ENCODE results near the gene PLAC8L1.

The PLAC8L1 gene

DNA sequence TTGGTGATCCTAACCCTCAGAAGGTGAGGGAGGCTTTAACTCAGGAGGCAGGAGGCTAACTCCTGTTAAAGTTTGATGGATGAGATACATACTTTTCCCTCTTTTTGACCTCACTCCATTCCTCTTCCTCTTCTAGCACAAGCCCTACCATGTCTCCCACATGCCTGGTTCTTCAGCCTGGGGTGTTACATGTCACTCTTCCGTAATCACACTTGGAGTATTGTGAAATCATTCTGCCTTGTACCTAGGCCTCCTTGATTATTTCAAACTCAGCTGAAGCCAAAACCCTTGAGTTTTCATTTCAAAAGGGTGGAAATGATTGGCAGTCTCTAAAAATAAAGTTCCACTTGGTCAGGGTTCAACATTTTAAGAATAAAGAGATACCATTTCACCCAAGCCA, 1.8 kb downstream of the PLAC8L1 start:
- ATAC-seq (replicated peaks) (no peak), DNase-seq (no peak)
- peaks cover 0 to 6% of the 10 kb centered on the region in 2 donors for H3K4me1 Mint-ChIP-seq
- H3K36me3 Mint-ChIP-seq: peaks cover 14 to 23% of the 10 kb centered on the region in 2 donors
- no peaks in the 10 kb centered on the region for H3K9me3 Mint-ChIP-seq
- H3K27ac Mint-ChIP-seq: no peak overlapping the region
- H3K4me3 Mint-ChIP-seq: no peak overlapping the region
- no peaks in the 10 kb centered on the region for H3K27me3 Mint-ChIP-seq

DNA sequence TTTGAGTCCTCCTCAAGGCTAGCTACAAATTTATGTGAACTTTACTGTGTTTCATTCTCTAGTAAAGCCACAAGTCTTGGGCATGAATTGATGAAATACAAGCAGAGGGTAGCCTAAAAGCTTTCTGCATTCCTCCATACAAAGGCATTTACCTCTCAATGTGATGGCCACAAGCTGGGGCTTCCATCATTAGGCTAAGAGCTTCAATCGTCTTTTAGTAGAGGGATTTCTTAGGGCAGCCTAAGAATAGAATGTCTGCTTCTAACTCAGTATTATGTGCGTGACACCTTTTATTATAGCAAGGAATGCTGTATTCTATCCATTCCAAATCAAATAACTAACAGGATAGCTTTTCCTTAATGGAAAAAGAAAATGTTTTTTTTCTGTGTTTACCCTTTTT, 3.7 kb downstream of the PLAC8L1 start:
- DNase-seq: no peak
- Mint-ChIP-seq H3K27ac (no peak overlapping the region), H3K4me1 (peaks cover 0 to 2% of the 10 kb centered on the region in 2 donors), H3K36me3 (peaks cover 14 to 23% of the 10 kb centered on the region in 2 donors), H3K4me3 (no peak overlapping the region), H3K27me3 (no peaks in the 10 kb centered on the region), H3K9me3 (no peaks in the 10 kb centered on the region)
- ATAC-seq (replicated peaks): no peak

DNA sequence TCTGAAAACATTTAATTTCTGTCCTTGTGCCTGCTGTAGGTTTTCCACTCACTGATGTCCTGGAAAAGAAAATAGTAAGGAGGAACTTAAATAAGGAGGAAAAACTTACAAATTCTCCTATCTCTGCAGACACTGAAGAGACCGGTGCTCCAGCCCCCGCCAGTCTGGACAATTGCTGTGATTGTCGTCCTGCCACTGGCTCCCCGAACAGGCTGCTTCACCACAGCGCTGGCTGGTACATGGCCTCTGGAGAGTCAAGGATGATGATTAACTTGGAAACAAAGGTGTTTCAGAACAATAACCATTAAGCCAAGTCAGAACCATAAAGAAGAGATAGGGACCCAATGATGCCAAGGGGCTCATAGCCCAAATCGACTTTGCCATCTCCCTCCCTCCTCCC, 7.3 kb downstream of the PLAC8L1 start:
- peaks cover 2 to 6% of the 10 kb centered on the region in 2 donors for H3K36me3 Mint-ChIP-seq
- H3K4me1 Mint-ChIP-seq: no peaks in the 10 kb centered on the region
- H3K27ac Mint-ChIP-seq: no peak overlapping the region
- H3K27me3 Mint-ChIP-seq: no peaks in the 10 kb centered on the region
- DNase-seq: no peak
- ATAC-seq (replicated peaks): no peak
- no peaks in the 10 kb centered on the region for H3K9me3 Mint-ChIP-seq
- H3K4me3 Mint-ChIP-seq: no peak overlapping the region

DNA sequence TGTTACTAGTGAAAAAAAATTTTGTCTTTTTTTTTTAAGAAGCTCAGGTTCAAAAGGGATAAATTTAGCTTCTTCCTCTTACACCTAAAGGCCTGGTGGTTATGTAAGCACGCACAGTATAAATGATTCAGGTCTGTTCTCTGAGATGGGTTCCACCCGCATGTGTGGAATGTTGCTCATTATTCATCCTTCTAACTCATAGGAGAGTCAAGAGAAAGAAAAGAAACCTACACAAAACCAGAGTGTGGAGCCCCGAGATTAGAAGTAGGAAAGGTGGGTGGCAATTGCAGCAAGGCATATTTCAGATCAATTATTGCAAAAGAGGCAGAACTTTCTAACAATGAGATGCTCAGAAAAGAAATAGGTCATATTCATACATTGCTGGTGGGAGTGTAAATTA, 13.5 kb downstream of the PLAC8L1 start:
- no peak overlapping the region for H3K4me3 Mint-ChIP-seq
- no peaks in the 10 kb centered on the region for H3K4me1 Mint-ChIP-seq
- no peaks in the 10 kb centered on the region for H3K36me3 Mint-ChIP-seq
- no peaks in the 10 kb centered on the region for H3K27me3 Mint-ChIP-seq
- H3K27ac Mint-ChIP-seq: no peak overlapping the region
- ATAC-seq (replicated peaks): no peak
- DNase-seq: no peak
- H3K9me3 Mint-ChIP-seq: no peaks in the 10 kb centered on the region

DNA sequence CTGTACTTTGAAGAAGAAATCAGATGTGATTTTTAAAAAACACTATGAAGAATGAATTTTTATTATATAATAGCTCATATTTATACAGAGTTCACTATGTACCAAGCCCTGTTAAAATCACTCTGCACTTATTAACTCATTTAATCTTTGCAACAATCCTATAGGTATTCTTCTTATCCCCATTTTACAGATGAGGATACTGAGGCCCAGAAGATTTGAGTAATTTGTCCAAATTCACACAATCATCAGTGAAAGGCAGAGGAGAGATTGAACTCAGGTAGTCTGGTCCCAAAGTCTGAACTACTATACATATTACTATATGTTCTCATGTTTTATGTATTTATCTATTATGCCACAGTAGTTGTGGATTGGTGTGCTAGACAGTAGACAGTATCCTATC, 16.1 kb downstream of the PLAC8L1 start:
- H3K27me3 Mint-ChIP-seq: no peaks in the 10 kb centered on the region
- ATAC-seq (replicated peaks) (no peak), DNase-seq (no peak)
- H3K9me3 Mint-ChIP-seq: no peaks in the 10 kb centered on the region
- no peak overlapping the region for H3K4me3 Mint-ChIP-seq
- H3K4me1 Mint-ChIP-seq: no peaks in the 10 kb centered on the region
- no peaks in the 10 kb centered on the region for H3K36me3 Mint-ChIP-seq
- H3K27ac Mint-ChIP-seq: no peak overlapping the region

DNA sequence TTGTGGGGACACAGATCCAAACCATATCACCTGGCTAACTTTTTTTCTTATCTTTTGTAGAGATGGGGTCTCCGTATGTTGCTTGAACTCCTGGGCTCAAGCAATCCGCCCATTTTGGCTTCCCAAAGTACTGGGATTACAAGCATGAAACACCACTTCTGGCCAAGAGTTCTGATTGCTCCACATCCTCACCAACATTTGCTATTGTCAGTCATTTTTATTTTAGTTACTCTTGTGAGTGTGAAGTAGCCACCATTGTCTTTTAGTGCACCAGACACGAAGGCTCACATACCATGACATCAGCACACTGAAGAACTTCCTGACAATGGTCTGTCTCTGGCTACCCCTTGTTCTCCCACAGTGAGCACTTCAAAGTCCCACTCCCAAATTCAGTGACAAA, 17.3 kb downstream of the PLAC8L1 start:
- no peak for ATAC-seq (replicated peaks)
- DNase-seq: no peak
- Mint-ChIP-seq H3K27ac (no peak overlapping the region), H3K4me1 (no peaks in the 10 kb centered on the region), H3K36me3 (no peaks in the 10 kb centered on the region), H3K4me3 (no peak overlapping the region), H3K9me3 (peaks cover 0 to 2% of the 10 kb centered on the region in 2 donors), H3K27me3 (no peaks in the 10 kb centered on the region)

DNA sequence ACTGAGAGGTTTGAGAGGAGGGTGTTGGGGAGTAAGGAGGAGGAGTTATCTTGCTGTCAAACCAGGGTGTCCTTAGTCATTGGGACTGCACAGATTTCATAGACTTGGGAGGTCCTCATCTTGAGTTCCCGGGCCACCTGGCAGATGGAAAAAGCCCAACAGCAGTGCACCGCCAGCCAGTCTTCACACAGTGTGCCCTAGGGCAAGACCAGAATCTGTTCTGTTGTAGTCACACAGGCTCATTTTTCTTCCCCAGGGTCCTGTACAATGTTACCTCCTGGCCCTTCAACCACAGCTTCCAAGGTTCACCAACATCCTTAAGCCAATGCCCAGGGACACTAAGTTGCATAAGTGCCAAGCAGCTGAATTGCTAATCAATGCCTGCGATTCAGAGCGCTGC, 21.0 kb downstream of the PLAC8L1 start:
- H3K4me3 Mint-ChIP-seq: no peak overlapping the region
- no peaks in the 10 kb centered on the region for H3K36me3 Mint-ChIP-seq
- H3K27me3 Mint-ChIP-seq: peaks cover 0 to 5% of the 10 kb centered on the region in 2 donors
- DNase-seq (no peak), ATAC-seq (replicated peaks) (no peak)
- no peak overlapping the region for H3K27ac Mint-ChIP-seq
- peaks cover 0 to 5% of the 10 kb centered on the region in 2 donors for H3K4me1 Mint-ChIP-seq
- peaks cover 0 to 2% of the 10 kb centered on the region in 2 donors for H3K9me3 Mint-ChIP-seq

DNA sequence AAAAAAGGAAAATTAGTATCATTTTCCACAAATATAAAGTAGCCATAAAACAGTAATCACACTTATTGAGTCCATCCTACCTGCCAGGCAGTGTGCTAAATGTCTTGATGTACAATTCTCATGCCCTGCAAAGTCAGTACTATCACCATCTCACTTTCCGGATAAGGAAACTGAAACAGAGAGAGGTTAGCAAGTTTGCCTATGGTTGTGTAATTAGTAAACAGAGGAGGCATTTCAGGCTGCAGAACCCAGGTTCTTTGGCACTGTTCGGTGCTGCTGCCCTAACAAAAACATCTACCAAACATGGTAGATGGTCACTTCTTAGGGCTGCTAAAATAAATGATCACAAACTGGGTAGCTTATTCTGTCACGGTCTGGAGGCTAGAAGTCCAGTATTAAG, 22.6 kb downstream of the PLAC8L1 start:
- H3K4me3 Mint-ChIP-seq: no peak overlapping the region
- ATAC-seq (replicated peaks): no peak
- H3K27me3 Mint-ChIP-seq: peaks cover 0 to 5% of the 10 kb centered on the region in 2 donors
- H3K4me1 Mint-ChIP-seq: peaks cover 0 to 5% of the 10 kb centered on the region in 2 donors
- H3K9me3 Mint-ChIP-seq: peaks cover 0 to 2% of the 10 kb centered on the region in 2 donors
- no peak for DNase-seq
- no peak overlapping the region for H3K27ac Mint-ChIP-seq
- H3K36me3 Mint-ChIP-seq: no peaks in the 10 kb centered on the region

DNA sequence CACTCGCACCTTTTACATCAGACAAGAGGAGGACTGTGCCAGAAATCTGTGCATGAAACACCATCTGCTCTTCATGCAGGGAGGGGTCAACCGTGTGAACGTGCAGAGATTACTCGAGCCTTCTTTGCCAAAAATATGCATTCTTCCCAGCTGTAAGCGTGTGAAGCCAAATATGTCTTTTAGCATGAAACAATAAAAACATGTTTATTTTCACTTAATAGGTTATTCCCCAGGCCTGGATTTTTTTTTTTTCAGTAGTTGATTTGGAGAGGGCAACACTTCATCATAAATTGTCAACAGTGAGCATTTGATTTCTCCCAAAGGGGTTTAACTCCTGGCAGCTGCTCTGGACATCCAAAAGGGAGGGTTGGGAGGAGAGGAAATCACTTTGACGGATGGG, 23.8 kb downstream of the PLAC8L1 start:
- DNase-seq (no peak), ATAC-seq (replicated peaks) (no peak)
- Mint-ChIP-seq H3K27me3 (peaks cover 0 to 5% of the 10 kb centered on the region in 2 donors), H3K27ac (no peak overlapping the region), H3K4me1 (peaks cover 0 to 5% of the 10 kb centered on the region in 2 donors), H3K4me3 (no peak overlapping the region), H3K36me3 (no peaks in the 10 kb centered on the region), H3K9me3 (peaks cover 0 to 2% of the 10 kb centered on the region in 2 donors)

DNA sequence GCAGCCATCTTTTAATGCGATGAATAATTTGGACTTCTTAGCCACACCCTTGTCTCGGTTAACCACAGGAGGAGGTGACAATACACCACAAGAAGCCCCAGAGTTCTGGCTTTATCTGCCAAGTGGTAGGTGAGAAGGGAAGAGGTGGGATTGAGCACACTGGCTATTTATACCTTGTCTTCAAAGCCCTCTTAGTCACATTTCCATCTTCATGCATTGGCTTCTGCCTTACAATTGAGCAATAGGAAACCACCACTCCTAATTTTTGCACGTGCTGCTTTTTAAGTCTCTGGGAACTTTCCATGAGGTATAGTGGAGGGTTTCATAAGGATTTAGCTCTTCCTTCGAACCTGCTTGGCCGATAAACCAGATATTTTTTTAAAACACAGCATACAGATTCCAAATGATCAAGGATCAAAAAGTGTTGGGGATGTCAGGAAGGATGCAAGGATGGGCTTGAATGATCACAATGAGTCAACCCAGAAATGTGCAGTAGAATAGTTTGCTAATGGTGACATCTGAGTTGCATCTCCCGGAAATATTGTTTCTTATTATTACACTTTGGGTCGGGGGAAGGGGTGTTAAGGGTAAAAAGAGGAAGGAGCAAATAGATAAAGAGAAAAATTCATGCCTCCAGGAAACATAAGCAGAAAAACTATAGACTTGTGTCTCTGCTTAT, 25.5 kb downstream of the PLAC8L1 start:
- H3K4me3 Mint-ChIP-seq: no peak overlapping the region
- peaks cover 0 to 2% of the 10 kb centered on the region in 2 donors for H3K9me3 Mint-ChIP-seq
- DNase-seq (no peak), ATAC-seq (replicated peaks) (peak; percentile 33 to 66)
- no peak overlapping the region for H3K27ac Mint-ChIP-seq
- H3K27me3 Mint-ChIP-seq: peaks cover under 1 to 5% of the 10 kb centered on the region in 2 donors
- H3K36me3 Mint-ChIP-seq: no peaks in the 10 kb centered on the region
- H3K4me1 Mint-ChIP-seq: peaks cover 0 to 5% of the 10 kb centered on the region in 2 donors

DNA sequence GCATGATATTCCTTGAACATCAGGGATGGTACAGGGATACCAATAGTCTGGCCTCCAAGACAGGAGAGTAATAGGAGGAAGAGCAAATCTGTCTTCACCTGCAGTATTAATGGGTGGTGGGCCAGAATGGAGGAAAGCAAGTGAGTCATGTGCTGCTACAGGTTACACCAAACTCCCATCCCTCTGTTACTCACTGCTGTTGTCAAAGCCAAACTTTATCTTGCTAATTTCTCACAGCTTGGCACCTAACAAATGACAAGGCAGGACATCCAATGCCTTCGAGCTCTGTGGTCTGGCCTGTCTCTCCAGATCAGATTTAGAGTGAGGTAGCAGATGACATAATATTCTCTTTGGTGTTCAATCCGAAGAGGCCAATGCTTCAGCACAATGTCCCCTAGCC, 26.8 kb downstream of the PLAC8L1 start:
- DNase-seq (no peak), ATAC-seq (replicated peaks) (no peak)
- no peak overlapping the region for H3K4me3 Mint-ChIP-seq
- peaks cover 0 to 2% of the 10 kb centered on the region in 2 donors for H3K9me3 Mint-ChIP-seq
- H3K36me3 Mint-ChIP-seq: no peaks in the 10 kb centered on the region
- peaks cover 5% of the 10 kb centered on the region in 2 donors for H3K27me3 Mint-ChIP-seq
- peaks cover 0 to 5% of the 10 kb centered on the region in 2 donors for H3K4me1 Mint-ChIP-seq
- no peak overlapping the region for H3K27ac Mint-ChIP-seq

DNA sequence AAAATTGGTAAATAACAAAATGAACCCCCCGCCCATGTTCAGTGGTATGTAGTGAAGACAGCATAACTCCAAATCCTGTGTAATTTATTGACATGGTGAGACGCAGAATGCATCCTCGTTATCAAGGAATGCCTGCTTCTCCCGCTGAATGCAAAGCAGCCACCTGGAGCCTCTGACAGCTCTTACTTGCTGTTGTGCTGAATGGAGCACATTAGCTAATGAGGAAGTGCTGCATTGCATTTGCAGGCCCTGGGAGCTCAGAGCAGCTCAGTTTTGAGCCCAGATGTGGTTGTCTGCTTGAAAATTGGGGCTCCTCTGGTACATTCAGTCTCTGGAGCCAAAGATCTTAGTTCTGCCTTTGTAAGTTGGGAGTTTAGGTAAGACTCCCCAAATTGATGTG, 28.9 kb downstream of the PLAC8L1 start:
- H3K27me3 Mint-ChIP-seq: peaks cover 11 to 12% of the 10 kb centered on the region in 2 donors
- ATAC-seq (replicated peaks): no peak
- H3K36me3 Mint-ChIP-seq: no peaks in the 10 kb centered on the region
- H3K27ac Mint-ChIP-seq: no peak overlapping the region
- H3K9me3 Mint-ChIP-seq: no peaks in the 10 kb centered on the region
- no peak overlapping the region for H3K4me3 Mint-ChIP-seq
- H3K4me1 Mint-ChIP-seq: peaks cover 0 to 5% of the 10 kb centered on the region in 2 donors
- no peak for DNase-seq

DNA sequence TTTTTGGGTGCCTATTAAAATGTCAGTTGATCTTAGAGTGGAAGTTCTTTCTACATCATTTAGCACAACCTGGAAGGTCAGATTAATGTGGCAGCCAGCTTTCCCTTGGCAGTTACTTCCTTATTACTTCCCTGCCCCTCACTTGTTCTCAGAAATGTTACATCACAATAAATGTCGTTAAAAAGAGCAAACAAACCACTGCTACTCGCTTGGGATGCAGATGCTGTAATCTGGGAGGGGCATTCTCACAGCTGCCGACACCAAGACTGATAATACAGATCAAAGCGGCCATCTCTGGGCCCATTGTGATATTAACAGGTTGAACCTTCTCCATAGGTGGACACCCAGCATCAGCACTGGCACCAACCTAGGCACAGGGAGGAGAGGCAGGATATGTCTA, 29.3 kb downstream of the PLAC8L1 start:
- Mint-ChIP-seq H3K27me3 (peaks cover 11 to 14% of the 10 kb centered on the region in 2 donors), H3K4me3 (no peak overlapping the region), H3K9me3 (no peaks in the 10 kb centered on the region), H3K4me1 (peaks cover 0 to 5% of the 10 kb centered on the region in 2 donors), H3K36me3 (no peaks in the 10 kb centered on the region), H3K27ac (no peak overlapping the region)
- DNase-seq (no peak), ATAC-seq (replicated peaks) (no peak)

DNA sequence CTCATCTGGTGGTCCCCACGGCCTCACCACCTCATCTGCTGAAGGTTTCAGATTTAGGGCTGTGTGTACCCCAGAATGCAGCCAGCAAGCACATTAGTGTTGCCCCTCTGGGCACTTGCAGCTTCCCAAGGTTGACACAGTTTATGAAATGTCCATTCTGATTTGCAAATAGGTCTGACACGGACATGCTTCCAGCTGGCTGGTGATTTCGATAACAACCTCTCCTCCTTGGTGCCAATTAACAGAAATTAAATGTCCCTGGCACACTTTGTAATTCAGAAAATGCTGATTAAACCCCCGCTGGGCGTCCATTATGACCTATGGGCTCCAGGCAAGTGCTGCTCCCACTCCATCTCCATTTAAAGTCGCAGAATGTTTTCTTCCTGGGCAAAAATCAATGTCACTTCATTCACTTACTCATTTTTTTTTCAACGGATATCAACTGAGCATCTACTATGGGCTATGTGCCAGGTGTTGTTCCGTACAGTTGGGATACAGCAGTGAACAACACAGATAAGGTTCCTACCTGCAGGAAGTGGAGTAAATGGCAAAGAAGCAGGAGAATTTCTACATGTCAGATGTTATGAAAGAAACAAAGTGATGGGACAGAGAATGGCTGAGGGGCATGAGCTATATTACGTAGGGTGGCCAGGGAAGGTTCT, 32.0 kb downstream of the PLAC8L1 start:
- no peaks in the 10 kb centered on the region for H3K36me3 Mint-ChIP-seq
- H3K4me1 Mint-ChIP-seq: no peaks in the 10 kb centered on the region

DNA sequence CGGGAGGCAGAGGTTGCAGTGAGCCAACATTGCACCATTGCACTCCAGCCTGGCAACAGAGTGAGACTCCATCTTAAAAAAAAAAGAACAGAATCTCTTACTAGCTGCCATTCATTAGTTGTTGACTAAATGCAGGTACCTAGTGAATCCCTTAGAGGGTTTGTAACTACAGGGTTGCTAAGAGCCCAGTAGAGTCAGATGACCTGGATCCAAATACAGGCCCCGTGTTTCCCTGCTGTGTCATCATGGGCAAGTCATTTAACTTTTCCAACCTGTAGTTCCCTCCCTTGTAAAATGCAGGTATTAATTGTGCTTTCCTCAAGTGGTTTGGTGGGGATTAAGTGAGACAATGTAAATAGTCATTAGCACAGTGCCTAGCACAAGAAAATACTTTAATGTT, 32.8 kb downstream of the PLAC8L1 start:
- H3K4me1 Mint-ChIP-seq: no peaks in the 10 kb centered on the region
- no peak overlapping the region for H3K4me3 Mint-ChIP-seq
- H3K27me3 Mint-ChIP-seq: peaks cover 6 to 16% of the 10 kb centered on the region in 2 donors
- no peak for DNase-seq
- no peaks in the 10 kb centered on the region for H3K9me3 Mint-ChIP-seq
- no peak overlapping the region for H3K27ac Mint-ChIP-seq
- no peak for ATAC-seq (replicated peaks)
- H3K36me3 Mint-ChIP-seq: no peaks in the 10 kb centered on the region

More for the DNA sequence above, 32.0 kb downstream of the PLAC8L1 start:
- no peak overlapping the region for H3K27ac Mint-ChIP-seq
- no peaks in the 10 kb centered on the region for H3K9me3 Mint-ChIP-seq
- DNase-seq (no peak), ATAC-seq (replicated peaks) (no peak)
- no peak overlapping the region for H3K4me3 Mint-ChIP-seq
- H3K27me3 Mint-ChIP-seq: peaks cover 6 to 16% of the 10 kb centered on the region in 2 donors
